HS-27A (cell line): Measurements from ENCODE around the gene ATCAY.

Source experiments
- DNase-seq: peaks from one replicate; pipeline ENCODE4 v3.0.0-alpha.2; 2012; ENCODE audit warnings: low read depth, missing footprints

The ATCAY gene, protein sequence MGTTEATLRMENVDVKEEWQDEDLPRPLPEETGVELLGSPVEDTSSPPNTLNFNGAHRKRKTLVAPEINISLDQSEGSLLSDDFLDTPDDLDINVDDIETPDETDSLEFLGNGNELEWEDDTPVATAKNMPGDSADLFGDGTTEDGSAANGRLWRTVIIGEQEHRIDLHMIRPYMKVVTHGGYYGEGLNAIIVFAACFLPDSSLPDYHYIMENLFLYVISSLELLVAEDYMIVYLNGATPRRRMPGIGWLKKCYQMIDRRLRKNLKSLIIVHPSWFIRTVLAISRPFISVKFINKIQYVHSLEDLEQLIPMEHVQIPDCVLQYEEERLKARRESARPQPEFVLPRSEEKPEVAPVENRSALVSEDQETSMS

DNA sequence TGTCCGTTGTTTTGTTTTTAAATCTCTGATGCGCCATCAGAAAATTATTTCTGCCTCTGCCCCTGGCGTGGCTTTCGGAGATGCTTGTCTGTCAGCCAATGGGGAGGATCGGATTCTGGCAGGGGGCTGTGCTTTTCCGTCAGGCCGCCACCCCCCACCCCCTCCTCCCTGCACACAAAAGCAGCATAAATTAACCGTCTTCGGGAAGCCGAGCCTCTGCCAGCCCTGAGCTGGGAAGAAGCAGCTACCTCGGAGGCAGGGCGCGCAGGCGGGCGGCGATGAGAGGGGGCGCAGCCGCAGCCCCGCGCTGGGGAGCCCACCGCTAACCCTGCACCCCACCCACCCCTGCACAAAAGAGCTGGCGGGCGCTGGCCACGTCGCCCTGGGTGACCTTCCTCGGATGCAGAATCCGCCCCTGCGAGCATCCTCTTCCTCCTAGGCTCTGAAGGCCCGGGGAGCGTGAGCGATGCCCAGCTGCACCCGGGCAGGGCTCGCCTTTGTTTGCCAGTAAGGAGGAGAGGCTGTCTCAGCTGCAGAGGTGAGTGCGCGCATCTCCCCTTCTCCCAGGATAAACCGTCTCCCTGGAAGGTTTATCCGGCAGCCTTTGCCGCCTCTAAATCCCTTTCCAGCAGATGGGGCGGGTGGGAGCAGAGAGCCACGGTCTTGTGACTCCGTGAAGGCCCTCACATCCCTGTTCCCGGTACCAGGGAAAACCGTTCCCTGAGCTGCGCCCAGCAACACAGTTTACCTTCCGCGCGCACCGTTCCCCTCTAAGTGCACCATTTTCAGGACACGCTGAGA lies at the start of gene ATCAY:
Gene ATCAY, plus strand, starts transcription at position 215 of the 801 bp plus-strand sequence. CDS start 5,083 bp downstream, outside the sequence.
- no peak for DNase-seq

DNA sequence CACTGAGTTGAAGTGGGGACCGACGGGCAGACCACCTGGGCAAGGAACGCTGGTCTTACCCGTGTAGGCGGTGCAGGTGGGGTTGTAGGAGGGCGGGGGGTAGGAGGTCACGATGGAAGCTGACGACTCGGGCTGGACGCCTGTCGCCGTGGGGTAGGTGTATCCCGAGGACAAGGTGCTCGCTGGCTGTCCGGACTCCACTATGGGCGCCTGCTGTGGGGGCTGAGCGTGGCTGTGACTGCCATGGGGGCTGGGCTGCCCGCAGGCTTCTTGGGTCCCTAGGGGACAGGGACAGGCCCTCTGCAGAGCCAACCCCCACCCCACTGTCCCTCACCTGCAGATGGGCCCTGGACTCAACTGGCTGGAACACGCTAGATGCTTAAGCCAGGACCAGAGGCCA lies 48.9 kb upstream of the ATCAY start:
- DNase-seq = no peak

DNA sequence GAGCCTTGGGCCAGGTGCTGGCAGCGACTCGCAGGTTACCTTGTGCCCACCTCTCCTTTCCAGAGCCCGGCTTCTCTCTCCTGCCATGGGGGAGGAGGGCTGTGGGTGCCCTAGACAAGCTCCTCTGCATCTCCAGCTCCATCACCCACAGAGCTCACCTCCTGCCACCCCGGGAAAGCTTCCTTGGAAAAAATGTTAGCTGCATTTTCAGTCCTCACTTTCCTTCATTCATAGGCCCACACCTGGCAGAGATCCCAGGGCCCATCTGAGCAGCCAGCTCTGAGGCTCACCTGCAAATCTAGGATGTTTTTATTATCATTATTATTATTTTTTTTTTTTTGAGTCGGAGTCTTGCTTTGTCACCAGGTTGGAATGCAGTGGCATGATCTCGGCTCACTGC lies 48.5 kb upstream of the ATCAY start:
- no peak for DNase-seq

DNA sequence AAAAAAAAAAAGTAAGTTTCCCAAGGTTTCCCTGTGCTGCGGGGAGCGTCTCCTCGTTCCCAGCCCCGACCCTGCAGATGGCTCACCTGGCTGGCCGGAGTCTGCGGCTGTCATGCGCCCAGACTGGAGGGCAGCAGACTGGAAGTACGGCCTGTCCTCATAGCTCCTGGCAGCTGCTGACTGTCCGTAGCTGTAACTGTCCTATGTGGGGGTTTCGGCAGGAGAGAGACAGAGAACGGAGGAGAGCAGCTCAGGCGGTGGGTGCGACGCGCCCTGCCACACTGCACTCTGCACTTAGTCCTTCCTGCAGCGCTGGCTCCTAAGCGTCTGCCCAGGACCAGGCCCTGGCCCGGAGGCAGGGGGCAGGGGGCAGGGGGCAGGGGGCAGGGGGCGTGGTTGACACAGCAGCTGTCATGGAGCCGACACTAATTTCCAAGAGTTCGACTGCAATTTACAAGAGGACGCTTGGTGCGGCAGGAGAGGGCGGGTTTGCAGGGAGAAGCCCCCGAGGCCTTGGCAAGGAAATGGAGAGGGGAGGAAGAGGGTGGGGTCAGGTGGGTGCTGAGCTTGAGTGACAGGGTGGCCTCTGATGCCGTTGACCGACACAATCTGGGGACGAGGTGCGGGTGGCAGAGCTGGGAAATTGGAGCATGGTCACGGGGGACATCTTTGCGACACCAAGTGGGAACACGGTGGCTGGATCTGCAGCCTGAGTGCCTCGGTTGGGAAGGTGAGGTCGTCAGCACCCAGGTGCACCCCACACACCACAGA lies 46.7 kb upstream of the ATCAY start:
- DNase-seq = no peak

DNA sequence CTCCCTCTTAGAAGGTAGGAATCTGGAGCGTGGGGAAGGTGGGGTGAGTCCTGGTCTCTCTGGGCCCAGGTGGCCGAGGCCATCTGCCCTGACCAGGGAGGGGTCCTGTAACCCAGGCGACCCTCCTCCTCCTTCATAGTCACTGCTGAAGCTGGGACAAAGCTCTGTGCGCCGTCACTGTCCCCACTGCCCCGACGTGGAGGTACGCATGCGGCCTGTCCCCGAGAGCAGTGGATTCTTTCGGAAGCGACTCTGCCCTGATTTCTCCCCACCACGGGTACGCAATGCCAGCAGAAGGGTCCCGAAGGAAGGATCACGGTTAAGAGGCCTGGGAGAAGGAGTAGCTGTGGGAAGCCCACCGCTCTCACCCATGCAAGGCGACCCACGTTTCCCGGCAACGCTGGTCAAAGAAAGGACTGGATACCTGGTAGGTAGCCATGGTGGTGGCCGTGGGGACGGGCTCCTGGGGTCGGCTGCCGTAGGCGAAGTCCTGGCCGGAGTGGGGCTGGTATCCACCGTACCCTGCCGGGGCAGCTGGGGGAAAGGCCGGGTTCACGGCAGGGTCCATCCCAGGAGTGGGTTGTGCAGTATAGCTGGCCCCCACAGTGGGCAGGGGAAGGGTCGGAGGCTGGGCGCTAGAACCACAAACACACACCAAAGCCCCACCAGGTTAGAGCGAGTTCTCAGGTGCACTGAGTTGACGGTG lies 46.0 kb upstream of the ATCAY start:
- no peak for DNase-seq

DNA sequence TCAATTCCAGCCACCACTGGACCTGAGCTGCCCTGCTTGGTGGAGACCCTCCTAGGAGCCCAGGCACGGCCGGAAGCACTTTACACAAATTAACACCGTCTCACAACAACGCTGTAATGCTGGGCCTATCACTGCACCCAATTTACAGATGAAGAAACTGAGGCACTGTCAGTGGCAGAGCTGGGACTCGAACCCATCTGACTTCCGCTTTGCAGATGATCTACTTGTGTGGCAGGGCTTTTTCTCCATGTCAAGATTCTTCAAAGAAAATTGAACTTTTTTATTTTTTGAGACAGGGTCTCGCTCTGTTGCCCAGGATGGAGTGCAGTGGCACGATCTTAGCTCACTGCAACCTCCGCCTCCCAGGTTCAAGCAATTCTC lies 45.4 kb upstream of the ATCAY start:
- no peak for DNase-seq

DNA sequence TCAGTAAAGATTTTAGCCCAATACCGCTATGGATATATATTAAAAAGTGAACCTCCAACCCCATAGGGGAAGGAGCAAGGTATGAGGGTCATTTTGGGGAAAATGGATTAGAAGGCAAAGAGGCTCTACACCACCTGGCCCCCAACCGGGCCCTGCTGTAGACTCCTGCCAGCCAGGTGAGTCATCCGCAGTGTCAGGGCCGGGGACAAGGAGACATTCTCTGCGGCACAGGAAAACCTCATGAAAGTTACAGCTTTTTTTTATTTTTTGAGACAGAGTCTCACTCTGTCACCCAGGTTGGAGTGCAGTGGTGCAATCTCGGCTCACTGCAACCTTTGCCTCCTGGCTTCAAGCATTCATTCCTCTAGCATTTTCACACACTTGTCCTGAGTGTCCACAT lies 43.6 kb upstream of the ATCAY start:
- DNase-seq = no peak

DNA sequence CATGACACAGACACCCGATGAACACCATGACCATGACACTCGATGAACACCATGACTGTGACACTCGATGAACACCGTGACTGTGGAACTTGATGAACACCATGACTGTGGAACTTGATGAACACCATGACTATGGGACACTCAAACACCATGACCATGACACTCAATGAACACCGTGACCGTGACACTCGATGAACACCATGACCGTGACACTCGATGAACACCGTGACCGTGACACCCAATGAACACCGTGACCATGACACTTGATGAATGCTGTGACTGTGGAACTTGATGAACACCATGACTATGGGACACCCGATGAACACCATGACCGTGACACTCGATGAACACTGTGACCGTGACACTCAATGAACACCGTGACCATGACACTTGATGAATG lies 43.2 kb upstream of the ATCAY start:
- no peak for DNase-seq

DNA sequence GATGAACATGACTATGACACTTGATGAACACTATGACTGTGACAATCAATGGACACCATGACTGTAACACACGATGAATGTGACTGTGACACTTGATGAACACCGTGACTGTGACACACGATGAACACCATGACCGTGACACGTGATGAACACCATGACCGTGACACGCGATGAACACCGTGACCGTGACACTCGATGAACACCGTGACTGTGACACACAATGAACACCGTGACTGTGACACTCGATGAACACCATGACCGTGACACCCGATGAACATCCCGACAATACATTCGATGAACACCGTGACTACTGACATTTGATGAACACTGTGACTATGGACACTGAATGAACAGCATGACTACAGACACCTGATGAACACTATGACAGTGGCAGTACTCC lies 42.6 kb upstream of the ATCAY start:
- DNase-seq = no peak

DNA sequence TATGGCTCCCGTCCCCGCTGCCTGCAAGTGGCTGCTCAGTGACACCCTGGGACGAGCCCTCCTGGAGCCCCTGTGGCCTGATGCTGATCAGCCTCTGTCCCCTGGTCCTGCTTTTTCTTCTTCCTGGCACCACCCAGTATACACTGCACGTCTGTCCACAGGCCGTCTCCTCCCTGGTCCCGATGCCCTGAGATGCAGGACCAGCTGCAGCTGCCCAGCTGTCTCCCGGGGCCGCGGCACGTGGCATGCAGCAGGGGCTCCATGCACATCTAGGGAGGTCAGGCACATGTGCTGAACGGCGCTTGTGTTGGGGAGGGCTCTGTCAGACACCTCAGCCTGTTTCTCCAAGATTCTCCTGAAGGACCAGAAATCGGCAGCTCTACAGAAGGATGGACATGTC lies 41.8 kb upstream of the ATCAY start:
- DNase-seq = no peak

DNA sequence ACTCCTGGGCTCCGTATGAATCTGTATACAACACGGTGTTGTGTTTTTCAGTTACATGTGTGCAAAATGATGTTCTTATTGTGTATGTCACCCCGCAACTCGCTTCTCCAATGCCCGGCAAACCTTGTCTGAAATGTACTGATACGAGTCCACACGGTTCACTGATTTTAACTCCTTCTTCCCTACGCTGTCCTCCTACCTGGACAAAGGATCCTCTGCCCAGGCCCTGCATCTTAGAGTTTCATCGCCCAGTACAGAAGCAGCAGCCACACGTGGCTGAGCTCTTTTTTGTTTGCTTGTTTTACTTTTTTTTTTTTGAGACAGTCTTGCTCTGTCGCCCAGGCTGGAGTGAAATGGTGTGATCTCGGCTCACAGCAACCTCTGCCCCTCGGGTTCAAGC lies 40.5 kb upstream of the ATCAY start:
- DNase-seq = no peak

DNA sequence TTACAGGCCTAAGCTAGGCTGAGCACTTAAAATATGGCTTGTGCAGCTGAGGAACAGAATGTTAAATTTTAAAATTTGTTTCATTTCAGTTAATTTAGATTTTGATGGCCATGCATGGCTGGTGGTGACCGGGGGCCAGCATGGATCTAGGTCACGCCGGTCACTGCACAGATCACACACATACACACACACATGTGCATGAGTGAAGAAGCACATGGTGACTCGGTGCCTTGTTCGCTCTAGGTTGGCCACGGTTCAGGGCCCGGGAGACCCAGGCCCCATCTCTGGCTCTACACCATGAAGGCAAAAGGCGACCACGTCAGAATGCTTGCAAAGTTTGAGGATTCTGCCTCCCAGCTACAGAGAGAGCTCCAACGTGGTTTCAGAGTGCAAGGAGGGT lies 39.7 kb upstream of the ATCAY start:
- DNase-seq = no peak

DNA sequence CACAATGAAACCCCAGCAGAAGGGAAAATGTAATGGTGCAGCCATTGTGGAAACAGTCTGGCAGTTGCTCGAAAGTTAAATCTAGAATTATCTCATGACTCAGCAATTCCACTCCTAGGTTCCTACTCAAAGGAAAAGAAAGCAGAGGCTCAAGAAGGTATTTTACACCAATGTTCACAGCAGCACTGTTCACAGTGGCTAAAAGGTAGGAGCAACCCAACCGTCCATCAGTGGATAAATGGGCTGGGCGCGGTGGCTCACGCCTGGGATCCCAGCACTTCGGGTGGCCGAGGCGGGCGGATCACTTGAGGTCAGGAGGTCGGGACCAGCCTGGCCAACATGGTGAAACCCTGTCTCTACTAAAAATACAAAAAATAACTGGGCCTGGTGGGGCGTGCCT lies 37.5 kb upstream of the ATCAY start:
- no peak for DNase-seq

DNA sequence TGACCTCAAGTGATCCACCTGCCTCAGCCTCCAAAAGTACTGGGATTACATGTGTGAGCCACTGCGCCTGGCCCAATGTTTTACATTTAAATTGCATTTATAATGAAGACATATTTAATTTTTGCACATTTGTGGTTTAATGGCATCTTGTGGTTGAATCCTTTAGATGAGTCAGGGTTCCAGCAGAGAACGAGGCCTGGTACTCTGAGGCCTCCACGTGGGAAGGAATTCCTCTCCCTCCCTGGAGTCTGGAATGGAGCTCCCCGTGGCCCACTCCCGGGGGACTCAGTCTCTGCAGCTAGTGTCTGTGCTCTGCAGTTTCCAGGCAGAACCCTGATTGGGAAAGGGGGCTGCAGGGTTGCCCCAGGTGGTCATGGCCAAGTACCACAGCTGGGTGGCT lies 35.9 kb upstream of the ATCAY start:
- DNase-seq = no peak

DNA sequence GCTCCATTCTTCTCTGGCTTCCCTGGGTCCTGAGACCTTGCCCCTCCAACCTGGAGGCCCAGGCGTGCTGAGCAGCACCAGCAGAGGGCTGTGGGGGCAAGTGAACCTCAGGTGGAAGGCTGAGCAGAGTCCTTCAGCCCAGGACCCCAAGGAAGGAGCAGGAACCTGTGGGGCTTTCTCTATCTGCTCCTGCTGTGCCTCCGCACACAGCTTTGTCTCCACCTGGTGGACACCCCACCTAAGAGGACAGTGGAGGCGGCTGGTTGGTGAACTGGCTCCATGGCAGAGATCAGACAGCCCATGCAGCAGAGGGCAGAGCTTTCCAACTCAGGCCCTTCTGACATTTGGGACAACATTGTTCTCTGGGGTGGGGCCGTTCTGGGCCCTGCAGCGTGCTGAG lies 31.4 kb upstream of the ATCAY start:
- DNase-seq = no peak

DNA sequence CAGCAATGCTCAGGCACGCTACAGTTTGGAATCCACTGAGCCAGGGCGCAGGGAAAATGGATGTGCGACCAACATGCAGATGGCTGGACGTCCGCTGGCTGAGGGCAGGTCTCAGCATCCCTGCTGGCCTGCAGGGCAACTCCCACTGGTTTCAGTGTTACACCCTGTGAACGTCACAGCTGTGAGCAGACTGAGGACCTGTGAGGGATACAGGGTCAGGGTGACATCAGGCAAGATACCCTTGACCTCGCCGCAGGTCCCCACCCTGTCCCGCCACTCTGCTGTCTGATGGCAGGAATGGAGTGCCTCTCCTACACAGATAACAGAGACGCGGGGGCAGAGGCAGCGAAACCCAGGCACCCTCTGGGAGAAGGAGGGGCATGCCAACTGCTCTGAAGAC lies 30.7 kb upstream of the ATCAY start:
- no peak for DNase-seq

DNA sequence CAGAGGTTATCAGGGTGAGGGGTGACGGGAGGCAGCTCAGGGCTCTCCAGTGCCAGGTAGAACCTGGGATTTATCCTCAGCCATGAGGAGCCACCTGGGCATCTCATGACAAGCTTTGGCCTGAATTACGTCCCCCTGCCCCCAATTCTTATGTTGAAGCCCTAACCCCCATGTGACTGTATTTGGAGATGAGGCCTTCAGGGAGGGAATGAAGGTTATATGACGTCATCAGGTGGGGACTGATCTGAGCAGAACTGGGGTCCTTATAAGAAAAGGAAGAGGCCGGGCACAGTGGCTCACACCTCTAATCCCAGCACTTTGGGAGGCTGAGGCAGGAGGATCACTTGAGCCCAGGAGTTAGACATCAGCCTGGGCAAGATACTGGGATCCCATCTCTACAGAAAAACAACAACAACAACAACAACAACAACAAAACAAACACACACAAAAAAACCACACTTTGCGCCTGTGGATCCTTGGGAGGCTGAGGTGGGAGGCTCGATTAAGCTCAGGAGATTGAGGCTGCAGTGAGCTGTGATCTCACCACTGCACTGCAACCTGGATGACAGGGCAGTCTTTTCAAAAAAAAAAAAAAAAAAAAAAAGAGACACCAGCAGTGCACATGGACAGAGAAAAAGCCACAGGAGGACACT lies 30.0 kb upstream of the ATCAY start:
- DNase-seq = no peak

DNA sequence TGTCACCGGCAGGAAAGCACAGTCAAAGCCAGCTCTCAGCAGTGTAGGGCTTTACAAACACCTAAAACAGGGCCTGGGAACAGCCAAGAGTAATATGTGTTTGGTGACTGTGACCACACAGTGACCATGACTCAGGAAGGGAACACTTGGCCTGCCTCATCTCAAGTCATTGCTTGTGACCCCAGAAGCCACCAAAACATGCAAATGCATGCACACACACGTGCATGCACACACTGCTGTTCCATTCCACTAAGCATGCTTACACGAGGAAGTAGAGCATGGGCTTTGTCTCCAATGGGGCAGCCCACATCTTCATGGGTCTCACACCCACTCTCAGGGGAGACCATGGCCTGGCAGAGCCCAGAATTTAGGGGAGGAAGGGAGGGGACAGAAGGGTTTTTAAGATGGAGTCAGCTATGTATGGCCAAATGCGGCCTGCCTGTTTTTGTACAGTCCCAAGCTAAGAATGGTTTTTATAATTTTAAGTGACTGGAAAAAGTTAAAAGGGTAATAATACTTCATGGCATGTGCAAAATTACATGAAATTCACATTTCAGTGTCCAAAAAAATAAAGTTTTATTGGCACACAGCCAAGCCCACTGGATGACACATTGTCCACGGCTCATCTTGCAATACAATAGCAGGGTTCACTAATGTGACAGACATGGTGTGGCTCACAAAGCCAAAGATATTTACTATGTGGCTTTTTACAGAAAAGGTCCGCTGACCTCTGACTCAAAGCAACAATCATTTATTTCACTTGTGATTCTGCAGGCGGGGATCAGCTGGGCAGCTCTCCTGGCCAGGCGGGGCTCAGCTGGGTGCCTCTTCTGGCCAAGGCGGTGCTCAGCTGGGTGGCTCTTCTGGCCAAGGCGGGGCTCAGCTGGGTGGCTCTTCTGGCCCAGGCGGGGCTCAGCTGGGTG lies 29.0 kb upstream of the ATCAY start:
- DNase-seq = no peak

DNA sequence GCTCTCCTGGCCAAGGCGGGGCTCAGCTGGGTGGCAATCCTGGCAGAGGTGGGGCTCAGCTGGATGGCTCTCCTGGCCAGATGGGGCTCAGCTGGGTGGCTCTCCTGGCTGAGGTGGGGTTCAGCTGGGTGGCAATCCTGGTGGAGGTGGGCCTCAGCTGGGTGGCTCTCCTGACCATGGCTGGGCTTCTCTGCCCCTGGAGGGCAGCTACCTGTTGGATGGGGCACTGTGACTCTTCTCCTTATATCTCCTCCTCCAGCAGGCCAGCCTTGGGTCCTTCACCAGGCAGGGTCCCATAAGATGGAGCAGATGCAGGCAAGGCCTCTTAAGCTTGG lies 28.3 kb upstream of the ATCAY start:
- no peak for DNase-seq

DNA sequence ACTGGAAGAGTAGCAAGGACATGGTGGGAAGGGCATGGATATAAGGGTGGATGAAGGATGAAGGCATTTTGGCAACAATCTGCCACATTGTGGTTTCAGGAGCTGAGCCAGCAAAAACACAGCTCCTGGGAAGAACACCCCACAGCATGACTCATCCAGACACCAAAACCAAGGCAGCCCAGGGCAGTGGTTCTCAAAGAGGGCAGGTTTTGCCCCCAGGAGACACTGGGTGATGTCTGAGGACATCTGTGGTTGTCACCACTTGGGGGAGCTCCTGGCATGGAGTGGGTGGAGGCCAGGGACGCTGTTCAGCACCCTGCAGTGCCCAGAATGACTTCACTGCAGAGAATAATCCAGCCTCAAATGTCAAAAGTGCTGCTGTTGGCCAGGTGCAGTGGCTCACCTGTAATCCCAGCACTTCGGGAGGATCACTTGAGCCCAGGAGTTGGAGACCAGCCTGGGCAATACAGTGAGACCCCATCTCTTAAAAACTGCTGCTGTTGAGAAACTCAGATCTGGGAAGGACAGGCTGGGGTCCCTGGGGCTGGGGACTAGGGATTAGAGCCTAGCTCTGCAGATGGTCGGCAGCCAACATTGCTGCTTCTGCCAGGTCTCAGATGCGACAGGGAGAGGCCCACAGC lies 27.8 kb upstream of the ATCAY start:
- DNase-seq = peak; percentile 85
